ENCODE results near the gene ACE.

Gene ACE

DNA sequence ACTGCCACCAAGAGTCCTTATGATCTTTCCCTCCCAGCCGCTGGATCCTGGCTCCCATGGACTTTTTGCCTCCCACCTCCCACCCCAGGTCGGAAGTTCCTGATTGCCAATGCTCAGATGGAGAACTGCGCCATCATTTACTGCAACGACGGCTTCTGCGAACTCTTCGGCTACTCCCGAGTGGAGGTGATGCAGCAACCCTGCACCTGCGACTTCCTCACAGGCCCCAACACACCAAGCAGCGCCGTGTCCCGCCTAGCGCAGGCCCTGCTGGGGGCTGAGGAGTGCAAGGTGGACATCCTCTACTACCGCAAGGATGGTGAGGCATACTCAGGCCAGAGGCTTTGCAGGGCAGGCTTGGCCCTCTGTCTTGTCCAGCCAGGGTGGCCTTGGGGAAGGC is 47.2 kb downstream of the ACE start:
- Histone ChIP-seq H3K27ac (ENCODE audit: extremely low read depth, low read depth, low read length) (no peak overlapping the region), H3K4me1 (ENCODE audit: control insufficient read depth, insufficient read depth, low read length) (no peaks in the 10 kb centered on the region), H3K4me3 (ENCODE audit: low read depth, low read length) (no peak overlapping the region), H3K9me3 (ENCODE audit: control insufficient read depth, insufficient read depth, low read depth, low read length) (no peaks in the 10 kb centered on the region), H3K36me3 (ENCODE audit: control insufficient read depth in 2 of 2, insufficient read depth in 1 of 2, low read length in 2 of 2) (no peaks in the 10 kb centered on the region)
- CTCF ChIA-PET = no interaction called here
- POLR2A ChIA-PET = no interaction called here
- TF ChIP-seq ZNF658 (tag by site-specific recombination; IDR thresholded peaks at IDR 0.05) = no peak
- TF ChIP-seq ZBTB1 (tag by site-specific recombination; IDR thresholded peaks at IDR 0.05) = no peak
- no peak for TF ChIP-seq ZNF175 (tag by site-specific recombination; IDR thresholded peaks at IDR 0.05)
- no peak for TF ChIP-seq ZNF302 (tag by site-specific recombination; IDR thresholded peaks at IDR 0.05; ENCODE audit: low read depth)
- TF ChIP-seq, protein P1, sequence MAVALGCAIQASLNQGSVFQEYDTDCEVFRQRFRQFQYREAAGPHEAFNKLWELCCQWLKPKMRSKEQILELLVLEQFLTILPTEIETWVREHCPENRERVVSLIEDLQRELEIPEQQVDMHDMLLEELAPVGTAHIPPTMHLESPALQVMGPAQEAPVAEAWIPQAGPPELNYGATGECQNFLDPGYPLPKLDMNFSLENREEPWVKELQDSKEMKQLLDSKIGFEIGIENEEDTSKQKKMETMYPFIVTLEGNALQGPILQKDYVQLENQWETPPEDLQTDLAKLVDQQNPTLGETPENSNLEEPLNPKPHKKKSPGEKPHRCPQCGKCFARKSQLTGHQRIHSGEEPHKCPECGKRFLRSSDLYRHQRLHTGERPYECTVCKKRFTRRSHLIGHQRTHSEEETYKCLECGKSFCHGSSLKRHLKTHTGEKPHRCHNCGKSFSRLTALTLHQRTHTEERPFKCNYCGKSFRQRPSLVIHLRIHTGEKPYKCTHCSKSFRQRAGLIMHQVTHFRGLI (tag by site-specific recombination; IDR thresholded peaks at IDR 0.05) = no peak
- TF ChIP-seq, protein P2, sequence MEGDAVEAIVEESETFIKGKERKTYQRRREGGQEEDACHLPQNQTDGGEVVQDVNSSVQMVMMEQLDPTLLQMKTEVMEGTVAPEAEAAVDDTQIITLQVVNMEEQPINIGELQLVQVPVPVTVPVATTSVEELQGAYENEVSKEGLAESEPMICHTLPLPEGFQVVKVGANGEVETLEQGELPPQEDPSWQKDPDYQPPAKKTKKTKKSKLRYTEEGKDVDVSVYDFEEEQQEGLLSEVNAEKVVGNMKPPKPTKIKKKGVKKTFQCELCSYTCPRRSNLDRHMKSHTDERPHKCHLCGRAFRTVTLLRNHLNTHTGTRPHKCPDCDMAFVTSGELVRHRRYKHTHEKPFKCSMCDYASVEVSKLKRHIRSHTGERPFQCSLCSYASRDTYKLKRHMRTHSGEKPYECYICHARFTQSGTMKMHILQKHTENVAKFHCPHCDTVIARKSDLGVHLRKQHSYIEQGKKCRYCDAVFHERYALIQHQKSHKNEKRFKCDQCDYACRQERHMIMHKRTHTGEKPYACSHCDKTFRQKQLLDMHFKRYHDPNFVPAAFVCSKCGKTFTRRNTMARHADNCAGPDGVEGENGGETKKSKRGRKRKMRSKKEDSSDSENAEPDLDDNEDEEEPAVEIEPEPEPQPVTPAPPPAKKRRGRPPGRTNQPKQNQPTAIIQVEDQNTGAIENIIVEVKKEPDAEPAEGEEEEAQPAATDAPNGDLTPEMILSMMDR (tag by site-specific recombination; IDR thresholded peaks at IDR 0.05) = no peak
- TF ChIP-seq, protein P3, sequence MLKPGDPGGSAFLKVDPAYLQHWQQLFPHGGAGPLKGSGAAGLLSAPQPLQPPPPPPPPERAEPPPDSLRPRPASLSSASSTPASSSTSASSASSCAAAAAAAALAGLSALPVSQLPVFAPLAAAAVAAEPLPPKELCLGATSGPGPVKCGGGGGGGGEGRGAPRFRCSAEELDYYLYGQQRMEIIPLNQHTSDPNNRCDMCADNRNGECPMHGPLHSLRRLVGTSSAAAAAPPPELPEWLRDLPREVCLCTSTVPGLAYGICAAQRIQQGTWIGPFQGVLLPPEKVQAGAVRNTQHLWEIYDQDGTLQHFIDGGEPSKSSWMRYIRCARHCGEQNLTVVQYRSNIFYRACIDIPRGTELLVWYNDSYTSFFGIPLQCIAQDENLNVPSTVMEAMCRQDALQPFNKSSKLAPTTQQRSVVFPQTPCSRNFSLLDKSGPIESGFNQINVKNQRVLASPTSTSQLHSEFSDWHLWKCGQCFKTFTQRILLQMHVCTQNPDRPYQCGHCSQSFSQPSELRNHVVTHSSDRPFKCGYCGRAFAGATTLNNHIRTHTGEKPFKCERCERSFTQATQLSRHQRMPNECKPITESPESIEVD (tag by site-specific recombination; IDR thresholded peaks at IDR 0.05) = no peak
- TF ChIP-seq, protein P4, sequence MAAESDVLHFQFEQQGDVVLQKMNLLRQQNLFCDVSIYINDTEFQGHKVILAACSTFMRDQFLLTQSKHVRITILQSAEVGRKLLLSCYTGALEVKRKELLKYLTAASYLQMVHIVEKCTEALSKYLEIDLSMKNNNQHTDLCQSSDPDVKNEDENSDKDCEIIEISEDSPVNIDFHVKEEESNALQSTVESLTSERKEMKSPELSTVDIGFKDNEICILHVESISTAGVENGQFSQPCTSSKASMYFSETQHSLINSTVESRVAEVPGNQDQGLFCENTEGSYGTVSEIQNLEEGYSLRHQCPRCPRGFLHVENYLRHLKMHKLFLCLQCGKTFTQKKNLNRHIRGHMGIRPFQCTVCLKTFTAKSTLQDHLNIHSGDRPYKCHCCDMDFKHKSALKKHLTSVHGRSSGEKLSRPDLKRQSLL (tag by site-specific recombination; IDR thresholded peaks at IDR 0.05) = no peak
- TF ChIP-seq, protein P5, sequence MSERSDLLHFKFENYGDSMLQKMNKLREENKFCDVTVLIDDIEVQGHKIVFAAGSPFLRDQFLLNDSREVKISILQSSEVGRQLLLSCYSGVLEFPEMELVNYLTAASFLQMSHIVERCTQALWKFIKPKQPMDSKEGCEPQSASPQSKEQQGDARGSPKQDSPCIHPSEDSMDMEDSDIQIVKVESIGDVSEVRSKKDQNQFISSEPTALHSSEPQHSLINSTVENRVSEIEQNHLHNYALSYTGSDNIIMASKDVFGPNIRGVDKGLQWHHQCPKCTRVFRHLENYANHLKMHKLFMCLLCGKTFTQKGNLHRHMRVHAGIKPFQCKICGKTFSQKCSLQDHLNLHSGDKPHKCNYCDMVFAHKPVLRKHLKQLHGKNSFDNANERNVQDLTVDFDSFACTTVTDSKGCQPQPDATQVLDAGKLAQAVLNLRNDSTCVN (tag by site-specific recombination; optimal IDR thresholded peaks at IDR 0.05) = no peak
- TF ChIP-seq, protein P6, sequence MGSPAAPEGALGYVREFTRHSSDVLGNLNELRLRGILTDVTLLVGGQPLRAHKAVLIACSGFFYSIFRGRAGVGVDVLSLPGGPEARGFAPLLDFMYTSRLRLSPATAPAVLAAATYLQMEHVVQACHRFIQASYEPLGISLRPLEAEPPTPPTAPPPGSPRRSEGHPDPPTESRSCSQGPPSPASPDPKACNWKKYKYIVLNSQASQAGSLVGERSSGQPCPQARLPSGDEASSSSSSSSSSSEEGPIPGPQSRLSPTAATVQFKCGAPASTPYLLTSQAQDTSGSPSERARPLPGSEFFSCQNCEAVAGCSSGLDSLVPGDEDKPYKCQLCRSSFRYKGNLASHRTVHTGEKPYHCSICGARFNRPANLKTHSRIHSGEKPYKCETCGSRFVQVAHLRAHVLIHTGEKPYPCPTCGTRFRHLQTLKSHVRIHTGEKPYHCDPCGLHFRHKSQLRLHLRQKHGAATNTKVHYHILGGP (tag by site-specific recombination; IDR thresholded peaks at IDR 0.05) = no peak
- no peak for TF ChIP-seq ZFP3 (tag by site-specific recombination; IDR thresholded peaks at IDR 0.05; ENCODE audit: low read depth)
- no peak for TF ChIP-seq IKZF3 (tag by site-specific recombination; IDR thresholded peaks at IDR 0.05)
- TF ChIP-seq ZNF2 (tag by site-specific recombination; IDR thresholded peaks at IDR 0.05) = no peak
- TF ChIP-seq ZNF544 (tag by site-specific recombination; IDR thresholded peaks at IDR 0.05) = no peak
- TF ChIP-seq SP2 (tag by site-specific recombination; IDR thresholded peaks at IDR 0.05) = no peak
- TF ChIP-seq ZNF791 (tag by site-specific recombination; IDR thresholded peaks at IDR 0.05) = no peak
- TF ChIP-seq, protein P7, sequence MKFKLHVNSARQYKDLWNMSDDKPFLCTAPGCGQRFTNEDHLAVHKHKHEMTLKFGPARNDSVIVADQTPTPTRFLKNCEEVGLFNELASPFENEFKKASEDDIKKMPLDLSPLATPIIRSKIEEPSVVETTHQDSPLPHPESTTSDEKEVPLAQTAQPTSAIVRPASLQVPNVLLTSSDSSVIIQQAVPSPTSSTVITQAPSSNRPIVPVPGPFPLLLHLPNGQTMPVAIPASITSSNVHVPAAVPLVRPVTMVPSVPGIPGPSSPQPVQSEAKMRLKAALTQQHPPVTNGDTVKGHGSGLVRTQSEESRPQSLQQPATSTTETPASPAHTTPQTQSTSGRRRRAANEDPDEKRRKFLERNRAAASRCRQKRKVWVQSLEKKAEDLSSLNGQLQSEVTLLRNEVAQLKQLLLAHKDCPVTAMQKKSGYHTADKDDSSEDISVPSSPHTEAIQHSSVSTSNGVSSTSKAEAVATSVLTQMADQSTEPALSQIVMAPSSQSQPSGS (tag by site-specific recombination; IDR thresholded peaks at IDR 0.05; ENCODE audit: low read depth) = no peak
- TF ChIP-seq, protein P8, sequence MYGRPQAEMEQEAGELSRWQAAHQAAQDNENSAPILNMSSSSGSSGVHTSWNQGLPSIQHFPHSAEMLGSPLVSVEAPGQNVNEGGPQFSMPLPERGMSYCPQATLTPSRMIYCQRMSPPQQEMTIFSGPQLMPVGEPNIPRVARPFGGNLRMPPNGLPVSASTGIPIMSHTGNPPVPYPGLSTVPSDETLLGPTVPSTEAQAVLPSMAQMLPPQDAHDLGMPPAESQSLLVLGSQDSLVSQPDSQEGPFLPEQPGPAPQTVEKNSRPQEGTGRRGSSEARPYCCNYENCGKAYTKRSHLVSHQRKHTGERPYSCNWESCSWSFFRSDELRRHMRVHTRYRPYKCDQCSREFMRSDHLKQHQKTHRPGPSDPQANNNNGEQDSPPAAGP (tag by site-specific recombination; IDR thresholded peaks at IDR 0.05) = no peak
- TF ChIP-seq ZNF626 (tag by site-specific recombination; IDR thresholded peaks at IDR 0.05) = no peak

All from HEK293 (cell line).